HepG2 (cell line): ENCODE measurements around the gene NCOA6. TPM values are rescaled to one million over a fixed set of nuclear protein-coding genes. Genes with fewer than 3 reads are reported as not detected.

ENCODE experiments used
- MTA3 ChIP-seq: sonication (generic); formaldehyde crosslinking; IDR thresholded peaks from 2 replicates; pipeline ENCODE4 v1.4.0; 2020; ENCODE audit warnings: missing genetic modification reagents
- NCOA1 ChIP-seq: sonication (generic); formaldehyde crosslinking; IDR thresholded peaks from 2 replicates; pipeline ENCODE4 v1.9.0; 2021; ENCODE audit warnings: missing genetic modification reagents
- PREB ChIP-seq: sonication (generic); formaldehyde crosslinking; IDR thresholded peaks from 2 replicates; pipeline ENCODE4 v1.4.0; 2020; ENCODE audit warnings: missing genetic modification reagents
- RFX1 ChIP-seq: fragments of 450-650 bp; IDR thresholded peaks from 2 replicates; pipeline ENCODE4 v1.6.1; 2017
- SRY ChIP-seq: sonication (generic); formaldehyde crosslinking; IDR thresholded peaks from 2 replicates; pipeline ENCODE4 v1.8.0; 2022; ENCODE audit warnings: mild to moderate bottlenecking, missing genetic modification reagents
- ZBTB4 ChIP-seq: sonication (generic); formaldehyde crosslinking; IDR thresholded peaks from 2 replicates; pipeline ENCODE4 v1.4.0; 2020; ENCODE audit warnings: missing genetic modification reagents, mild to moderate bottlenecking, borderline replicate concordance
- ZNF143 ChIP-seq: sonication (generic); formaldehyde crosslinking; IDR thresholded peaks from 2 replicates; pipeline ENCODE4 v1.4.0; 2020; ENCODE audit warnings: missing genetic modification reagents
- ZNF263 ChIP-seq: sonication (generic); formaldehyde crosslinking; IDR thresholded peaks from 2 replicates; pipeline ENCODE4 v1.4.0; 2020; ENCODE audit warnings: missing genetic modification reagents
- ZNF547 ChIP-seq: sonication (generic); formaldehyde crosslinking; IDR thresholded peaks from 2 replicates; pipeline ENCODE4 v1.5.1; 2020; ENCODE audit warnings: mild to moderate bottlenecking, missing genetic modification reagents
- ZNF646 ChIP-seq: sonication (generic); formaldehyde crosslinking; IDR thresholded peaks from 2 replicates; pipeline ENCODE4 v1.9.0; 2021; ENCODE audit warnings: mild to moderate bottlenecking, missing genetic modification reagents
- ZNF792 ChIP-seq: IDR thresholded peaks from 2 replicates; pipeline ENCODE4 v1.6.1; 2016
- polyA plus RNA-seq, 8 experiments: library from polyadenylated mRNA; depleted of rRNA in 3 of 8; stranded (reverse) in 7 of 8; unstranded in 1 of 8; fragments of >200 nt; fragmentation: Illumina TruSeq in 4 of 8; extraction: Trizol in 4 of 8; gene quantifications; 2 replicates each; pipeline versions ENCODE4 v1.2.1 to v1.2.3, GENCODE V29; 2011 to 2016; ENCODE audit warnings: low read depth in 4 of 8, missing spikeins in 1 of 8, mixed read lengths in 1 of 8; ENCODE audit not compliant: insufficient read depth in 1 of 8
- total RNA-seq, 5 experiments: library from RNA; depleted of rRNA; stranded (reverse); fragments of >200 nt; fragmentation: Illumina TruSeq; extraction: Trizol; gene quantifications; 2 replicates each; pipeline ENCODE4 v1.2.3, GENCODE V29; 2016; ENCODE audit warnings: low read depth in 1 of 5
- TF ChIP-seq, protein P1 (sequence below): sonication (generic); formaldehyde crosslinking; IDR thresholded peaks from 2 replicates; pipeline ENCODE4 v1.5.1; 2020; ENCODE audit warnings: mild to moderate bottlenecking, missing genetic modification reagents, moderate library complexity
- TF ChIP-seq, protein P2 (sequence below): sonication (generic); formaldehyde crosslinking; IDR thresholded peaks from 2 replicates; pipeline ENCODE4 v1.4.0; 2020; ENCODE audit warnings: missing genetic modification reagents, borderline replicate concordance

Gene NCOA6
- total and polyA plus RNA-seq, 2 of the 13 experiments (the other 11 are each of a cell fraction or from before 2014, with no cell fraction given), result 11.2 to 29.3 TPM

GRCh38 chr20:34872622-34873224 lies 47.3 kb upstream of the NCOA6 start, which contains the start of gene GGT7 (continued):
- TF ChIP-seq ZBTB4 (CRISPR knock-in tag) (no peak; the same call in 1 of the 2 replicates), MTA3 (CRISPR knock-in tag) (no peak), PREB (CRISPR knock-in tag) (no peak), NCOA1 (CRISPR knock-in tag) (no peak), ZNF792 (CRISPR knock-in tag) (peak; percentile 98), ZNF547 (CRISPR knock-in tag) (peak; percentile 36; the same call in 1 of the 2 replicates), ZNF646 (CRISPR knock-in tag) (no peak), SRY (no peak; the same call in 1 of the 2 replicates), RFX1 (no peak), ZNF263 (CRISPR knock-in tag) (peak; percentile 9; the same call in 1 of the 2 replicates), ZNF143 (CRISPR knock-in tag) (no peak)
- TF ChIP-seq, protein P1, sequence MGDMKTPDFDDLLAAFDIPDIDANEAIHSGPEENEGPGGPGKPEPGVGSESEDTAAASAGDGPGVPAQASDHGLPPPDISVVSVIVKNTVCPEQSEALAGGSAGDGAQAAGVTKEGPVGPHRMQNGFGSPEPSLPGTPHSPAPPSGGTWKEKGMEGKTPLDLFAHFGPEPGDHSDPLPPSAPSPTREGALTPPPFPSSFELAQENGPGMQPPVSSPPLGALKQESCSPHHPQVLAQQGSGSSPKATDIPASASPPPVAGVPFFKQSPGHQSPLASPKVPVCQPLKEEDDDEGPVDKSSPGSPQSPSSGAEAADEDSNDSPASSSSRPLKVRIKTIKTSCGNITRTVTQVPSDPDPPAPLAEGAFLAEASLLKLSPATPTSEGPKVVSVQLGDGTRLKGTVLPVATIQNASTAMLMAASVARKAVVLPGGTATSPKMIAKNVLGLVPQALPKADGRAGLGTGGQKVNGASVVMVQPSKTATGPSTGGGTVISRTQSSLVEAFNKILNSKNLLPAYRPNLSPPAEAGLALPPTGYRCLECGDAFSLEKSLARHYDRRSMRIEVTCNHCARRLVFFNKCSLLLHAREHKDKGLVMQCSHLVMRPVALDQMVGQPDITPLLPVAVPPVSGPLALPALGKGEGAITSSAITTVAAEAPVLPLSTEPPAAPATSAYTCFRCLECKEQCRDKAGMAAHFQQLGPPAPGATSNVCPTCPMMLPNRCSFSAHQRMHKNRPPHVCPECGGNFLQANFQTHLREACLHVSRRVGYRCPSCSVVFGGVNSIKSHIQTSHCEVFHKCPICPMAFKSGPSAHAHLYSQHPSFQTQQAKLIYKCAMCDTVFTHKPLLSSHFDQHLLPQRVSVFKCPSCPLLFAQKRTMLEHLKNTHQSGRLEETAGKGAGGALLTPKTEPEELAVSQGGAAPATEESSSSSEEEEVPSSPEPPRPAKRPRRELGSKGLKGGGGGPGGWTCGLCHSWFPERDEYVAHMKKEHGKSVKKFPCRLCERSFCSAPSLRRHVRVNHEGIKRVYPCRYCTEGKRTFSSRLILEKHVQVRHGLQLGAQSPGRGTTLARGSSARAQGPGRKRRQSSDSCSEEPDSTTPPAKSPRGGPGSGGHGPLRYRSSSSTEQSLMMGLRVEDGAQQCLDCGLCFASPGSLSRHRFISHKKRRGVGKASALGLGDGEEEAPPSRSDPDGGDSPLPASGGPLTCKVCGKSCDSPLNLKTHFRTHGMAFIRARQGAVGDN (CRISPR knock-in tag), result peak; percentile 99
- TF ChIP-seq, protein P2, sequence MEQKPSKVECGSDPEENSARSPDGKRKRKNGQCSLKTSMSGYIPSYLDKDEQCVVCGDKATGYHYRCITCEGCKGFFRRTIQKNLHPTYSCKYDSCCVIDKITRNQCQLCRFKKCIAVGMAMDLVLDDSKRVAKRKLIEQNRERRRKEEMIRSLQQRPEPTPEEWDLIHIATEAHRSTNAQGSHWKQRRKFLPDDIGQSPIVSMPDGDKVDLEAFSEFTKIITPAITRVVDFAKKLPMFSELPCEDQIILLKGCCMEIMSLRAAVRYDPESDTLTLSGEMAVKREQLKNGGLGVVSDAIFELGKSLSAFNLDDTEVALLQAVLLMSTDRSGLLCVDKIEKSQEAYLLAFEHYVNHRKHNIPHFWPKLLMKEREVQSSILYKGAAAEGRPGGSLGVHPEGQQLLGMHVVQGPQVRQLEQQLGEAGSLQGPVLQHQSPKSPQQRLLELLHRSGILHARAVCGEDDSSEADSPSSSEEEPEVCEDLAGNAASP (CRISPR knock-in tag), result peak; percentile 98
